Thyroid gland (tissue), 4 donors: ENCODE data around the gene RAP1GAP. TPM values are rescaled to one million over a fixed set of nuclear protein-coding genes. Genes with fewer than 3 reads are reported as not detected.
A peak's percentile ranks its signal among the peaks of the same experiment; 100 is the strongest.

Experiments used
- DNase-seq, 2 donors: peaks; one replicate each; pipeline ENCODE4 v3.0.0-alpha.2; 2019
- H3K27ac ChIP-seq, 3 donors: fragments of 200-600 bp; sonication (generic); 1 replicate in 2 of 3; 2 replicates in 1 of 3; pipeline ENCODE4 v1.5.1; 2016 to 2019; ENCODE audit warnings: mild to moderate bottlenecking in 1 of 3, moderate library complexity in 1 of 3
- H3K27me3 ChIP-seq: fragments of 200-600 bp; sonication (generic); one replicate; pipeline ENCODE4 v1.5.1; 2019
- H3K36me3 ChIP-seq, 2 donors: fragments of 200-600 bp; sonication (generic); one replicate each; pipeline ENCODE4 v1.5.1; 2016 to 2019
- H3K4me1 ChIP-seq, 2 donors: fragments of 200-600 bp; sonication (generic); one replicate each; pipeline ENCODE4 v1.5.1; 2017 to 2019
- H3K4me3 ChIP-seq, 3 donors: fragments of 200-600 bp; sonication (generic); replicated peaks in 1 of 3; 1 replicate in 2 of 3; 2 replicates in 1 of 3; pipeline ENCODE4 v1.5.1; 2016; ENCODE audit warnings: mild to moderate bottlenecking in 1 of 3
- H3K9me3 ChIP-seq: fragments of 200-600 bp; sonication (generic); one replicate; pipeline ENCODE4 v1.5.1; 2017
- CTCF ChIP-seq, 6 experiments: fragments of 200-600 bp in 3 of 6; fragments of 450-650 bp in 3 of 6; sonication (generic) in 3 of 6; IDR thresholded peaks; one replicate each; pipeline ENCODE4 v1.5.1; 2016 to 2019; ENCODE audit warnings: antibody characterized with exemption in 6 of 6, mild to moderate bottlenecking in 2 of 6, inconsistent platforms in 1 of 6, moderate library complexity in 1 of 6
- POLR2A ChIP-seq, 2 donors: fragments of 450-650 bp; IDR thresholded peaks; one replicate each; pipeline ENCODE4 v1.6.1; 2017; ENCODE audit warnings: antibody characterized with exemption in 2 of 2, mild to moderate bottlenecking in 2 of 2, moderate library complexity in 1 of 2
- WGBS, 2 donors: methylation state at CpG; one replicate each; pipeline ENCODE4 v1.1.5; 2017; 5-methylcytosine and 5-hydroxymethylcytosine counted together
- intact Hi-C: fragments of 100-400 bp; cut with DNase I; formaldehyde crosslinking; loops from one replicate; pipeline ENCODE4 v1.15.1; 2023
- total RNA-seq, 4 donors: library from RNA; depleted of rRNA; stranded (reverse); fragments of >200 nt; gene quantifications; one replicate each; pipeline ENCODE4 v1.2.3, GENCODE V29; 2016

RAP1GAP gene
- total RNA-seq, 4 donors from 2014 or later: 256 to 588 (median 506) TPM

GRCh38 chr1:21644348-21644747 is 24.8 kb downstream of the RAP1GAP start:
- Histone ChIP-seq H3K9me3 (no peaks in the 10 kb centered on the region), H3K4me3 (no peak overlapping the region), H3K36me3 (peaks cover 0 to 8% of the 10 kb centered on the region in 2 donors), H3K27me3 (no peaks in the 10 kb centered on the region), H3K4me1 (peaks cover 32 to 36% of the 10 kb centered on the region in 2 donors), H3K27ac (peak overlapping the region; percentile 2 to 46 (median 24))
- WGBS, 2 donors: 93 to 97% methylated on average over 10 of the region's 10 CpGs
- DNase-seq: no peak
- TF ChIP-seq CTCF (IDR thresholded peaks at IDR 0.05): no peak
- no peak for TF ChIP-seq POLR2A (IDR thresholded peaks at IDR 0.05)
- intact Hi-C loops: no loop called here

GRCh38 chr1:21643624-21644023 is 25.5 kb downstream of the RAP1GAP start:
- intact Hi-C loops: no loop called here
- 93 to 96% methylated on average over 5 of the region's 5 CpGs for WGBS, 2 donors
- TF ChIP-seq POLR2A (IDR thresholded peaks at IDR 0.05) (no peak), CTCF (IDR thresholded peaks at IDR 0.05) (no peak)
- no peak for DNase-seq
- Histone ChIP-seq H3K4me1 (peaks cover 37 to 42% of the 10 kb centered on the region in 2 donors), H3K27ac (peak overlapping the region; percentile 2 to 96 (median 46)), H3K36me3 (peaks cover 0 to 5% of the 10 kb centered on the region in 2 donors), H3K27me3 (no peaks in the 10 kb centered on the region), H3K9me3 (no peaks in the 10 kb centered on the region), H3K4me3 (no peak overlapping the region)

- no peaks in the 10 kb centered on the region for H3K27me3 ChIP-seq
- intact Hi-C loops: no loop called here
- H3K4me1 ChIP-seq: peaks cover 49 to 55% of the 10 kb centered on the region in 2 donors
- H3K36me3 ChIP-seq: no peaks in the 10 kb centered on the region
- 67 to 82% methylated on average over 11 to 19 of the region's 19 CpGs for WGBS, 2 donors
- H3K27ac ChIP-seq: peak overlapping the region; percentile 91 to 99 (median 96)
- TF ChIP-seq POLR2A (IDR thresholded peaks at IDR 0.05) (peak in 1 of 2 donors; percentile 63), CTCF (IDR thresholded peaks at IDR 0.05) (no peak)
- H3K9me3 ChIP-seq: no peaks in the 10 kb centered on the region
- no peak overlapping the region for H3K4me3 ChIP-seq
- peak; percentile 99 to 100 for DNase-seq
These were observed 27.0 kb downstream of the RAP1GAP start for GRCh38 chr1:21641967-21642739.

GRCh38 chr1:21641537-21641936 is 27.6 kb downstream of the RAP1GAP start:
- no peaks in the 10 kb centered on the region for H3K9me3 ChIP-seq
- no peak for TF ChIP-seq CTCF (IDR thresholded peaks at IDR 0.05)
- TF ChIP-seq POLR2A (IDR thresholded peaks at IDR 0.05): no peak
- no peak for DNase-seq
- H3K4me1 ChIP-seq: peaks cover 54 to 59% of the 10 kb centered on the region in 2 donors
- peak overlapping the region; percentile 91 to 99 (median 96) for H3K27ac ChIP-seq
- H3K27me3 ChIP-seq: no peaks in the 10 kb centered on the region
- WGBS, 2 donors: 72 to 76% methylated on average over 6 of the region's 6 CpGs
- H3K36me3 ChIP-seq: no peaks in the 10 kb centered on the region
- intact Hi-C loops: no loop called here
- no peak overlapping the region for H3K4me3 ChIP-seq

- no peaks in the 10 kb centered on the region for H3K27me3 ChIP-seq
- TF ChIP-seq CTCF (IDR thresholded peaks at IDR 0.05): no peak
- no peak for TF ChIP-seq POLR2A (IDR thresholded peaks at IDR 0.05)
- H3K4me1 ChIP-seq: peaks cover 58 to 64% of the 10 kb centered on the region in 2 donors
- H3K27ac ChIP-seq: peak overlapping the region; percentile 91 to 99 (median 96)
- H3K4me3 ChIP-seq: no peak overlapping the region
- DNase-seq: peak; percentile 55 to 59
- WGBS, 2 donors: 62 to 63% methylated on average over 2 of the region's 2 CpGs
- H3K9me3 ChIP-seq: no peaks in the 10 kb centered on the region
- no peaks in the 10 kb centered on the region for H3K36me3 ChIP-seq
- intact Hi-C loops: no loop called here
These were observed 28.1 kb downstream of the RAP1GAP start for GRCh38 chr1:21641076-21641475.
